SK-N-SH (cell line): ENCODE data around the gene SLC9A7. TPM values are rescaled to one million over a fixed set of nuclear protein-coding genes. Genes with fewer than 3 reads are reported as not detected.
A peak's percentile ranks its signal among the peaks of the same experiment; 100 is the strongest.

Source experiments
- CTCF ChIA-PET: fragments of 300-600, 350-600 bp; formaldehyde crosslinking; extraction: SDS; loops from one replicate; lab custom pipeline; 2021; lab: Yijun Ruan, JAX
- POLR2A ChIA-PET: fragments of 350-600 bp; sonication (Branson Sonifier 250); formaldehyde crosslinking; extraction: SDS; loops from one replicate; lab custom pipeline; 2020; ENCODE audit warnings: antibody characterized with exemption, inconsistent platforms; lab: Yijun Ruan, JAX
- DNase-seq: peaks from one replicate; pipeline ENCODE4 v3.0.0; 2012
- H2AFZ ChIP-seq: fragments of 200-600 bp; sonication (generic); 2 replicates; pipeline ENCODE4 v1.8.1; 2016; ENCODE audit warnings: antibody characterized with exemption, mild to moderate bottlenecking, low read depth
- H3F3A ChIP-seq: fragments of 200-600 bp; sonication (generic); replicated peaks from 2 replicates; pipeline ENCODE3; 2016; ENCODE audit warnings: antibody characterized with exemption, mild to moderate bottlenecking; ENCODE audit not compliant: insufficient read depth
- H3K27ac ChIP-seq, 2 experiments: fragments of 200-500 bp in 1 of 2; fragments of 200-600 bp in 1 of 2; sonication (Bioruptor generic) in 1 of 2; sonication (generic), shearing (Covaris generic) in 1 of 2; 2 replicates each; pipeline versions ENCODE4 v1.5.1 to v1.6.1; 2014 to 2016; ENCODE audit warnings: low read depth in 2 of 2, inconsistent platforms in 1 of 2, low read length in 1 of 2, mild to moderate bottlenecking in 1 of 2, mixed read lengths in 1 of 2
- H3K27me3 ChIP-seq: fragments of 200-600 bp; sonication (generic), shearing (Covaris generic); 2 replicates; pipeline ENCODE4 v1.6.1; 2016; ENCODE audit warnings: mixed run types; ENCODE audit not compliant: insufficient read depth
- H3K36me3 ChIP-seq, 2 experiments: fragments of 200-500 bp in 1 of 2; fragments of 200-600 bp in 1 of 2; sonication (Bioruptor generic) in 1 of 2; sonication (generic) in 1 of 2; replicated peaks in 1 of 2; 2 replicates each; pipeline versions ENCODE3 to v1.5.1; 2014 to 2016; ENCODE audit warnings: low read length in 1 of 2, mild to moderate bottlenecking in 1 of 2; ENCODE audit not compliant: insufficient read depth in 2 of 2, control insufficient read depth in 1 of 2
- H3K4me1 ChIP-seq, 2 experiments: fragments of 200-500 bp in 1 of 2; fragments of 200-600 bp in 1 of 2; sonication (Bioruptor generic) in 1 of 2; sonication (generic), shearing (Covaris generic) in 1 of 2; 2 replicates each; pipeline versions ENCODE4 v1.5.1 to v1.6.1; 2014 to 2016; ENCODE audit warnings: low read depth in 1 of 2, low read length in 1 of 2, mixed run types in 1 of 2; ENCODE audit not compliant: insufficient read depth in 2 of 2, control insufficient read depth in 1 of 2
- H3K4me2 ChIP-seq: fragments of 200-600 bp; sonication (generic), shearing (Covaris generic); 2 replicates; pipeline ENCODE4 v1.6.1; 2017; ENCODE audit warnings: mixed run types
- H3K4me3 ChIP-seq, 2 experiments: fragments of 200-500 bp in 1 of 2; fragments of 200-600 bp in 1 of 2; sonication (Bioruptor generic) in 1 of 2; sonication (generic), shearing (Covaris generic) in 1 of 2; 2 replicates each; pipeline versions ENCODE4 v1.5.1 to v1.8.1; 2014 to 2016; ENCODE audit warnings: low read depth in 2 of 2, inconsistent platforms in 1 of 2, low read length in 1 of 2, mild to moderate bottlenecking in 1 of 2, mixed read lengths in 1 of 2, moderate library complexity in 1 of 2
- H3K79me2 ChIP-seq: fragments of 200-600 bp; sonication (generic); 2 replicates; pipeline ENCODE4 v1.8.1; 2017; ENCODE audit warnings: mild to moderate bottlenecking; ENCODE audit not compliant: insufficient read depth
- H3K9ac ChIP-seq: fragments of 200-600 bp; sonication (generic); 2 replicates; pipeline ENCODE4 v1.6.1; 2017; ENCODE audit warnings: mixed run types
- H3K9me2 ChIP-seq: fragments of 200-600 bp; sonication (generic); 2 replicates; pipeline ENCODE4 v1.6.1; 2017; ENCODE audit warnings: mixed run types
- H3K9me3 ChIP-seq: fragments of 200-600 bp; sonication (generic); 2 replicates; pipeline ENCODE4 v1.6.1; 2017; ENCODE audit warnings: mixed run types, mild to moderate bottlenecking, moderate library complexity
- H4K20me1 ChIP-seq: fragments of 200-600 bp; sonication (generic); 2 replicates; pipeline ENCODE4 v1.6.1; 2017; ENCODE audit warnings: mild to moderate bottlenecking, mixed run types; ENCODE audit not compliant: insufficient read depth
- CHD2 ChIP-seq: fragments of 150-350 bp; IDR thresholded peaks from 2 replicates; pipeline ENCODE4 v1.6.1; 2018; ENCODE audit warnings: low read length; ENCODE audit not compliant: partially characterized antibody
- ELF1 ChIP-seq: IDR thresholded peaks from 2 replicates; pipeline ENCODE4 v1.4.0; 2012
- GATA2 ChIP-seq: sonication (generic); formaldehyde crosslinking; IDR thresholded peaks from 2 replicates; pipeline ENCODE4 v1.5.0; 2020; ENCODE audit warnings: mild to moderate bottlenecking, missing genetic modification reagents
- MAX ChIP-seq: IDR thresholded peaks from 2 replicates; pipeline ENCODE4 v1.4.0; 2012; ENCODE audit warnings: low read depth
- MEF2A ChIP-seq: IDR thresholded peaks from 2 replicates; pipeline ENCODE4 v1.4.0; 2012; ENCODE audit warnings: low read depth, borderline replicate concordance
- NRF1 ChIP-seq: IDR thresholded peaks from 2 replicates; pipeline ENCODE4 v1.6.1; 2012; ENCODE audit warnings: low read depth, mild to moderate bottlenecking, low read length
- PBX3 ChIP-seq: IDR thresholded peaks from 2 replicates; pipeline ENCODE4; 2012
- RAD21 ChIP-seq: IDR thresholded peaks from 2 replicates; pipeline ENCODE4 v1.6.1; 2012; ENCODE audit warnings: mild to moderate bottlenecking, low read length
- SMC3 ChIP-seq: IDR thresholded peaks from 2 replicates; pipeline ENCODE4 v1.6.1; 2012; ENCODE audit warnings: low read depth, low read length, improper control_type of control experiment
- YY1 ChIP-seq: IDR thresholded peaks from 2 replicates; pipeline ENCODE4 v1.4.0; 2012; ENCODE audit warnings: low read depth, mild to moderate bottlenecking
- WGBS: methylation state at CpG from one replicate; pipeline ENCODE4 v1.1.6; 2017; ENCODE audit warnings: low lambda C conversion rate; 5-methylcytosine and 5-hydroxymethylcytosine counted together
- polyA plus RNA-seq, 3 experiments: library from polyadenylated mRNA; depleted of rRNA; stranded (reverse); fragments of >200 nt; gene quantifications; 2 replicates each; pipeline ENCODE4 v1.2.3, GENCODE V29; 2012
- TF ChIP-seq, protein P1 (sequence below): fragments of 200-600 bp; sonication (generic); IDR thresholded peaks from 2 replicates; pipeline ENCODE4 v1.6.1; 2017; ENCODE audit warnings: antibody characterized with exemption, mild to moderate bottlenecking, moderate library complexity
- TF ChIP-seq, protein P2 (sequence below): IDR thresholded peaks from 2 replicates; pipeline ENCODE4 v1.4.0; 2012; ENCODE audit warnings: low read depth, borderline replicate concordance
- TF ChIP-seq, protein P3 (sequence below): fragments of 150-350 bp; IDR thresholded peaks from 2 replicates; pipeline ENCODE4 v1.6.1; 2017; ENCODE audit warnings: antibody characterized with exemption, low read length, low read depth, borderline replicate concordance

Gene SLC9A7
- polyA plus RNA-seq, 1 of the 3 experiments (the other 2 are of a cell fraction) = 10.5 TPM

GRCh38 chrX:46575991-46576392 lies 182.9 kb downstream of the SLC9A7 start (continued):
- TF ChIP-seq MAX (no peak), GATA2 (CRISPR knock-in tag) (no peak)

DNA sequence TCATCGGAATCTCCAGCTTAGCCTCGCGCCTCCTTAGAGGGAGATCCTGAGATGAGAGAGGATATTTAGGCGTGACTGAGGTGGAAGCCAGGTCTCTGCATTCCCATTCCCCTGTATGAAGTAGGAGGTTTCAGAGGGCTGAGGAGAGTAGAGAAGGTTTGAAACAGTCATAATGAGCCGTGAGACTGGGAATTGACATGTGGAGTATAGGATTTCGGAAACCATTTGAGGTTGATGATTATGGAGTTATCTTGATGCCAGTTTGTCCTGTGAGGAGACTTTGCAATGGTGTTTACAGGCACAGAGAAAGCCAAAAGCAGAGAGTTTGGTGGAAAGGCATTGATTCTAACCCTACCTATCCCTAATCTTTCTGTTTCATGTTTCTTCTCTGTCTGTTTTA lies 183.3 kb downstream of the SLC9A7 start:
- TF ChIP-seq, protein P1, sequence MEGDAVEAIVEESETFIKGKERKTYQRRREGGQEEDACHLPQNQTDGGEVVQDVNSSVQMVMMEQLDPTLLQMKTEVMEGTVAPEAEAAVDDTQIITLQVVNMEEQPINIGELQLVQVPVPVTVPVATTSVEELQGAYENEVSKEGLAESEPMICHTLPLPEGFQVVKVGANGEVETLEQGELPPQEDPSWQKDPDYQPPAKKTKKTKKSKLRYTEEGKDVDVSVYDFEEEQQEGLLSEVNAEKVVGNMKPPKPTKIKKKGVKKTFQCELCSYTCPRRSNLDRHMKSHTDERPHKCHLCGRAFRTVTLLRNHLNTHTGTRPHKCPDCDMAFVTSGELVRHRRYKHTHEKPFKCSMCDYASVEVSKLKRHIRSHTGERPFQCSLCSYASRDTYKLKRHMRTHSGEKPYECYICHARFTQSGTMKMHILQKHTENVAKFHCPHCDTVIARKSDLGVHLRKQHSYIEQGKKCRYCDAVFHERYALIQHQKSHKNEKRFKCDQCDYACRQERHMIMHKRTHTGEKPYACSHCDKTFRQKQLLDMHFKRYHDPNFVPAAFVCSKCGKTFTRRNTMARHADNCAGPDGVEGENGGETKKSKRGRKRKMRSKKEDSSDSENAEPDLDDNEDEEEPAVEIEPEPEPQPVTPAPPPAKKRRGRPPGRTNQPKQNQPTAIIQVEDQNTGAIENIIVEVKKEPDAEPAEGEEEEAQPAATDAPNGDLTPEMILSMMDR = no peak
- TF ChIP-seq, protein P2, sequence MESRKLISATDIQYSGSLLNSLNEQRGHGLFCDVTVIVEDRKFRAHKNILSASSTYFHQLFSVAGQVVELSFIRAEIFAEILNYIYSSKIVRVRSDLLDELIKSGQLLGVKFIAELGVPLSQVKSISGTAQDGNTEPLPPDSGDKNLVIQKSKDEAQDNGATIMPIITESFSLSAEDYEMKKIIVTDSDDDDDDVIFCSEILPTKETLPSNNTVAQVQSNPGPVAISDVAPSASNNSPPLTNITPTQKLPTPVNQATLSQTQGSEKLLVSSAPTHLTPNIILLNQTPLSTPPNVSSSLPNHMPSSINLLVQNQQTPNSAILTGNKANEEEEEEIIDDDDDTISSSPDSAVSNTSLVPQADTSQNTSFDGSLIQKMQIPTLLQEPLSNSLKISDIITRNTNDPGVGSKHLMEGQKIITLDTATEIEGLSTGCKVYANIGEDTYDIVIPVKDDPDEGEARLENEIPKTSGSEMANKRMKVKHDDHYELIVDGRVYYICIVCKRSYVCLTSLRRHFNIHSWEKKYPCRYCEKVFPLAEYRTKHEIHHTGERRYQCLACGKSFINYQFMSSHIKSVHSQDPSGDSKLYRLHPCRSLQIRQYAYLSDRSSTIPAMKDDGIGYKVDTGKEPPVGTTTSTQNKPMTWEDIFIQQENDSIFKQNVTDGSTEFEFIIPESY = no peak
- TF ChIP-seq SMC3 = no peak
- TF ChIP-seq ELF1 = no peak
- no peak for TF ChIP-seq YY1
- no peak for TF ChIP-seq MEF2A
- TF ChIP-seq NRF1 = no peak
- TF ChIP-seq CHD2 = no peak
- no peak for TF ChIP-seq PBX3
- TF ChIP-seq RAD21 = no peak
- TF ChIP-seq, protein P3, sequence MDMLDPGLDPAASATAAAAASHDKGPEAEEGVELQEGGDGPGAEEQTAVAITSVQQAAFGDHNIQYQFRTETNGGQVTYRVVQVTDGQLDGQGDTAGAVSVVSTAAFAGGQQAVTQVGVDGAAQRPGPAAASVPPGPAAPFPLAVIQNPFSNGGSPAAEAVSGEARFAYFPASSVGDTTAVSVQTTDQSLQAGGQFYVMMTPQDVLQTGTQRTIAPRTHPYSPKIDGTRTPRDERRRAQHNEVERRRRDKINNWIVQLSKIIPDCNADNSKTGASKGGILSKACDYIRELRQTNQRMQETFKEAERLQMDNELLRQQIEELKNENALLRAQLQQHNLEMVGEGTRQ = no peak
- Histone ChIP-seq H3K4me1 (peaks cover 0 to 2% of the 10 kb centered on the region in 2 experiments; a peak in 1 of 4 replicates), H3K4me3 (peak overlapping the region; percentile 56 to 58), H3F3A (peaks cover 4% of the 10 kb centered on the region), H3K27ac (no peak overlapping the region), H3K27me3 (peaks cover 8% of the 10 kb centered on the region), H3K9me3 (no peaks in the 10 kb centered on the region), H4K20me1 (no peaks in the 10 kb centered on the region), H3K4me2 (peak overlapping the region; percentile 82), H3K36me3 (peaks cover 0 to 3% of the 10 kb centered on the region in 2 experiments), H3K79me2 (peaks cover 23% of the 10 kb centered on the region; the same call in 1 of the 2 replicates), H2AFZ (no peak overlapping the region), H3K9ac (no peak overlapping the region), H3K9me2 (no peaks in the 10 kb centered on the region)
- ChIA-PET CTCF (interaction anchor here (1.0 kb wide), 1 partner anchor 66 kb away, joined by 3 read pairs; no protein-coding TSS in a partner anchor), POLR2A (no interaction called here)
- no peak for DNase-seq
- WGBS = 71% methylated on average over 6 of the region's 6 CpGs
